NCI-H1417 (cell line): ENCODE measurements around the gene IARS1.
A peak's percentile ranks its signal among the peaks of the same experiment; 100 is the strongest.

Experiments used
- DNase-seq, 3 experiments: peaks; one replicate each; lab custom pipeline; 2025; lab: John Stamatoyannopoulos, UW

IARS1 gene

GRCh38 chr9:92293452-92294296, at the start of gene IARS1:
IARS1 (minus strand) TSS chr9:92293697; CDS start chr9:92289419, 4,278 bp downstream.
- DNase-seq: peak; percentile 95 to 99 (median 99)

GRCh38 chr9:92342825-92343488, 49.5 kb upstream of the IARS1 start:
- peak in 1 of 3 experiments; percentile 43 for DNase-seq

- no peak for DNase-seq
These were observed 48.1 kb upstream of the IARS1 start for GRCh38 chr9:92341578-92341977.

GRCh38 chr9:92333282-92333634, 39.8 kb upstream of the IARS1 start:
- DNase-seq: no peak

- DNase-seq: no peak
These were observed 39.2 kb upstream of the IARS1 start for GRCh38 chr9:92332577-92333281.

- peak in 2 of 3 experiments; percentile 11 to 61 for DNase-seq
These were observed 34.7 kb upstream of the IARS1 start for GRCh38 chr9:92328225-92328624.

GRCh38 chr9:92327283-92327850, 33.9 kb upstream of the IARS1 start:
- no peak for DNase-seq

GRCh38 chr9:92325991-92326500, 32.5 kb upstream of the IARS1 start:
- no peak for DNase-seq

GRCh38 chr9:92325269-92325990, 31.9 kb upstream of the IARS1 start, which contains the start of the genes CENPP and NOL8:
CENPP (plus strand) TSS chr9:92325953.
NOL8 (minus strand) TSS chr9:92325350; CDS start chr9:92324161, 1,189 bp downstream.
- DNase-seq: peak; percentile 85 to 99 (median 98)

GRCh38 chr9:92324889-92325268, 31.4 kb upstream of the IARS1 start:
- DNase-seq: no peak

- DNase-seq: no peak
These were observed 30.9 kb upstream of the IARS1 start for GRCh38 chr9:92324431-92324830.

- DNase-seq: no peak
These were observed 22.0 kb upstream of the IARS1 start for GRCh38 chr9:92315456-92315855.

GRCh38 chr9:92313624-92314012, 20.1 kb upstream of the IARS1 start:
- no peak for DNase-seq

- DNase-seq: no peak
These were observed 19.6 kb upstream of the IARS1 start for GRCh38 chr9:92312887-92313623.

GRCh38 chr9:92310562-92310961, 17.1 kb upstream of the IARS1 start:
- no peak for DNase-seq

GRCh38 chr9:92308893-92309292, 15.4 kb upstream of the IARS1 start:
- DNase-seq: no peak

GRCh38 chr9:92300936-92301335, 7.4 kb upstream of the IARS1 start:
- DNase-seq: no peak

- no peak for DNase-seq
These were observed 5.6 kb upstream of the IARS1 start for GRCh38 chr9:92299116-92299515.

GRCh38 chr9:92298036-92298435, 4.5 kb upstream of the IARS1 start:
- no peak for DNase-seq

GRCh38 chr9:92297611-92298010, 4.1 kb upstream of the IARS1 start:
- DNase-seq: no peak

GRCh38 chr9:92295827-92296258, 2.3 kb upstream of the IARS1 start:
- DNase-seq: no peak
